Trophoblast cell (in vitro differentiated cells and primary cell): ENCODE data around the gene TNS3.

ENCODE experiments used
- DNase-seq, 2 donors: peaks; one replicate each; pipeline ENCODE4 v3.0.0-alpha.2; 2016
- H2AFZ ChIP-seq: 2 replicates; pipeline ENCODE4 v1.6.1; 2013; ENCODE audit warnings: low read length, moderate library complexity, mild to moderate bottlenecking; ENCODE audit not compliant: insufficient read depth, poor library complexity
- H2AK5ac ChIP-seq: 2 replicates; pipeline ENCODE4 v1.6.1; 2013; ENCODE audit warnings: mild to moderate bottlenecking, low read length
- H2BK120ac ChIP-seq: 2 replicates; pipeline ENCODE4 v1.6.1; 2013; ENCODE audit warnings: low read length, mild to moderate bottlenecking, moderate library complexity; ENCODE audit not compliant: insufficient read depth, poor library complexity
- H2BK12ac ChIP-seq: 2 replicates; pipeline ENCODE4 v1.6.1; 2013; ENCODE audit warnings: mild to moderate bottlenecking, low read length, moderate library complexity
- H2BK5ac ChIP-seq: 2 replicates; pipeline ENCODE4 v1.6.1; 2013; ENCODE audit warnings: low read length, low read depth, moderate library complexity, mild to moderate bottlenecking; ENCODE audit not compliant: poor library complexity
- H3K14ac ChIP-seq: 2 replicates; pipeline ENCODE4 v1.6.1; 2013; ENCODE audit warnings: mild to moderate bottlenecking, low read length
- H3K18ac ChIP-seq: 2 replicates; pipeline ENCODE4 v1.6.1; 2013; ENCODE audit warnings: mild to moderate bottlenecking, low read length
- H3K23ac ChIP-seq: 2 replicates; pipeline ENCODE4 v1.6.1; 2013; ENCODE audit warnings: low read length
- H3K27ac ChIP-seq: 2 replicates; pipeline ENCODE4 v1.5.1; 2013; ENCODE audit warnings: low read depth, mild to moderate bottlenecking, inconsistent platforms, low read length, moderate library complexity
- H3K27me3 ChIP-seq: 2 replicates; pipeline ENCODE4 v1.6.1; 2013; ENCODE audit warnings: inconsistent platforms, mild to moderate bottlenecking, low read length, moderate library complexity; ENCODE audit not compliant: insufficient read depth
- H3K36me3 ChIP-seq, 2 experiments: 1 replicate in 1 of 2; 2 replicates in 1 of 2; pipeline ENCODE4 v1.6.1; 2013; ENCODE audit warnings: low read length in 2 of 2, mild to moderate bottlenecking in 2 of 2, moderate library complexity in 1 of 2; ENCODE audit not compliant: insufficient read depth in 2 of 2, control insufficient read depth in 1 of 2
- H3K4ac ChIP-seq: 2 replicates; pipeline ENCODE4 v1.6.1; 2013; ENCODE audit warnings: low read depth, mild to moderate bottlenecking, low read length, moderate library complexity
- H3K4me1 ChIP-seq, 2 experiments: 1 replicate in 1 of 2; 2 replicates in 1 of 2; pipeline ENCODE4 v1.6.1; 2013; ENCODE audit warnings: low read length in 2 of 2, mild to moderate bottlenecking in 2 of 2, moderate library complexity in 1 of 2; ENCODE audit not compliant: insufficient read depth in 2 of 2, control insufficient read depth in 1 of 2
- H3K4me2 ChIP-seq: 2 replicates; pipeline ENCODE4 v1.6.1; 2013; ENCODE audit warnings: inconsistent platforms, mild to moderate bottlenecking, low read length, moderate library complexity
- H3K4me3 ChIP-seq: 2 replicates; pipeline ENCODE4 v1.5.1; 2013; ENCODE audit warnings: mild to moderate bottlenecking, low read depth, low read length, inconsistent platforms
- H3K79me1 ChIP-seq: one replicate; pipeline ENCODE4 v1.6.1; 2013; ENCODE audit warnings: low read length
- H3K79me2 ChIP-seq: 2 replicates; pipeline ENCODE4 v1.6.1; 2013; ENCODE audit warnings: low read length, mild to moderate bottlenecking; ENCODE audit not compliant: control insufficient read depth, insufficient read depth, poor library complexity
- H3K9ac ChIP-seq: 2 replicates; pipeline ENCODE4 v1.6.1; 2013; ENCODE audit warnings: mild to moderate bottlenecking, low read length
- H3K9me3 ChIP-seq: 2 replicates; pipeline ENCODE4 v1.6.1; 2013; ENCODE audit warnings: low read depth, mild to moderate bottlenecking, control low read depth, inconsistent platforms, low read length; ENCODE audit not compliant: insufficient read depth
- H4K12ac ChIP-seq: 2 replicates; pipeline ENCODE4 v1.6.1; 2013; ENCODE audit warnings: low read depth, mild to moderate bottlenecking, low read length, moderate library complexity
- H4K8ac ChIP-seq: 2 replicates; pipeline ENCODE4 v1.6.1; 2013; ENCODE audit warnings: low read depth, mild to moderate bottlenecking, low read length, moderate library complexity
- H4K91ac ChIP-seq: one replicate; pipeline ENCODE4 v1.6.1; 2013; ENCODE audit warnings: low read depth, mild to moderate bottlenecking, low read length, moderate library complexity
- WGBS: extraction: QIAGEN DNeasy Blood & Tissue Kit; methylation state at CpG from one replicate; pipeline ENCODE4 v1.1.7; 2013; ENCODE audit warnings: missing lambda C conversion rate; ENCODE audit not compliant: insufficient read length, insufficient coverage; ENCODE audit errors: extremely low coverage; 5-methylcytosine and 5-hydroxymethylcytosine counted together

TNS3 gene

GRCh38 chr7:47326220-47326619, 255.7 kb downstream of the TNS3 start:
- no peak overlapping the region for H3K18ac ChIP-seq
- no peaks in the 10 kb centered on the region for H3K27me3 ChIP-seq
- peaks cover 28% of the 10 kb centered on the region for H3K79me1 ChIP-seq
- no peak overlapping the region for H4K12ac ChIP-seq
- no peak overlapping the region for H2AK5ac ChIP-seq
- no peak overlapping the region for H3K4me3 ChIP-seq
- peaks cover 36 to 51% of the 10 kb centered on the region in 2 experiments for H3K4me1 ChIP-seq
- peaks cover 27 to 38% of the 10 kb centered on the region in 2 experiments for H3K36me3 ChIP-seq
- H2BK120ac ChIP-seq = no peak overlapping the region
- no peak overlapping the region for H3K4me2 ChIP-seq
- H2BK12ac ChIP-seq = no peak overlapping the region
- no peak overlapping the region for H3K14ac ChIP-seq
- no peak overlapping the region for H2BK5ac ChIP-seq
- no peak overlapping the region for H3K4ac ChIP-seq
- no CpG with 5 or more reads among the region's 2 CpGs for WGBS
- H2AFZ ChIP-seq = no peak overlapping the region
- peak; percentile 65 to 83 for DNase-seq
- no peak overlapping the region for H3K9ac ChIP-seq
- H3K23ac ChIP-seq = no peak overlapping the region
- no peak overlapping the region for H4K8ac ChIP-seq
- peaks cover 8% of the 10 kb centered on the region for H3K79me2 ChIP-seq
- H3K9me3 ChIP-seq = no peaks in the 10 kb centered on the region
- H3K27ac ChIP-seq = no peak overlapping the region
- H4K91ac ChIP-seq = no peak overlapping the region

DNA sequence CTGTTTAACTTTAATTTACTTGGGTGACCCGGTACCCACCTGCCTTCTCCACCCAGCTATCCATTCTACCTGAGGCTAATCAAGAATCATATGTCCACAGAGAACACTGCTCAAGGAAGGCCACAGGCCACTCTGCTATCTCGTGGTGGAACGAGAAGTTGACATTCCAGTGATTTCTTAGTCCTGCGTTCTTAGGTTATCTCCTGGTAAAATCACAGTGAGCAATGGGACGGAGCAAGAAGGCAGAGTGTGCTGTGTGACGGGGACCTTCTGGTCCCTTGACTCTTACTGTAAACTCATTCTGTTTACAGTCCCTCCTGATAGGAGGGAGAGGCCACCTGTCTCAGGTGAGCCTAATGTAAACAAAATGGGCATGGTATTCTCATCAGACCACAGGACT, 256.6 kb downstream of the TNS3 start:
- Histone ChIP-seq H2BK5ac (no peak overlapping the region), H3K4me3 (no peak overlapping the region), H2AFZ (no peak overlapping the region), H4K12ac (no peak overlapping the region), H4K8ac (no peak overlapping the region), H3K18ac (no peak overlapping the region), H2BK12ac (no peak overlapping the region), H3K79me1 (peaks cover 28% of the 10 kb centered on the region), H3K27me3 (no peaks in the 10 kb centered on the region), H3K4ac (no peak overlapping the region), H3K9ac (no peak overlapping the region), H3K4me1 (peaks cover 36 to 46% of the 10 kb centered on the region in 2 experiments), H3K36me3 (peaks cover 31 to 38% of the 10 kb centered on the region in 2 experiments), H3K27ac (no peak overlapping the region), H3K79me2 (peaks cover 8% of the 10 kb centered on the region), H3K9me3 (no peaks in the 10 kb centered on the region), H3K23ac (no peak overlapping the region), H2BK120ac (no peak overlapping the region), H3K4me2 (no peak overlapping the region), H2AK5ac (no peak overlapping the region), H4K91ac (no peak overlapping the region), H3K14ac (no peak overlapping the region)
- no CpG with 5 or more reads among the region's 6 CpGs for WGBS
- peak; percentile 84 to 87 for DNase-seq

- Histone ChIP-seq H3K4me2 (no peak overlapping the region), H3K18ac (no peak overlapping the region), H4K8ac (no peak overlapping the region), H4K91ac (no peak overlapping the region), H2AFZ (no peak overlapping the region), H3K27me3 (no peaks in the 10 kb centered on the region), H3K27ac (no peak overlapping the region), H3K14ac (no peak overlapping the region), H3K9me3 (no peaks in the 10 kb centered on the region), H2AK5ac (no peak overlapping the region), H3K79me2 (peaks cover 8% of the 10 kb centered on the region), H3K4ac (no peak overlapping the region), H3K79me1 (peaks cover 22% of the 10 kb centered on the region), H2BK120ac (no peak overlapping the region), H3K23ac (no peak overlapping the region), H3K9ac (no peak overlapping the region), H2BK12ac (no peak overlapping the region), H2BK5ac (no peak overlapping the region), H4K12ac (no peak overlapping the region), H3K36me3 (peaks cover 28 to 40% of the 10 kb centered on the region in 2 experiments), H3K4me3 (no peak overlapping the region), H3K4me1 (peaks cover 22 to 32% of the 10 kb centered on the region in 2 experiments)
- no peak for DNase-seq
- no CpG with 5 or more reads among the region's 4 CpGs for WGBS
These were observed 258.0 kb downstream of the TNS3 start for GRCh38 chr7:47323904-47324303.

DNA sequence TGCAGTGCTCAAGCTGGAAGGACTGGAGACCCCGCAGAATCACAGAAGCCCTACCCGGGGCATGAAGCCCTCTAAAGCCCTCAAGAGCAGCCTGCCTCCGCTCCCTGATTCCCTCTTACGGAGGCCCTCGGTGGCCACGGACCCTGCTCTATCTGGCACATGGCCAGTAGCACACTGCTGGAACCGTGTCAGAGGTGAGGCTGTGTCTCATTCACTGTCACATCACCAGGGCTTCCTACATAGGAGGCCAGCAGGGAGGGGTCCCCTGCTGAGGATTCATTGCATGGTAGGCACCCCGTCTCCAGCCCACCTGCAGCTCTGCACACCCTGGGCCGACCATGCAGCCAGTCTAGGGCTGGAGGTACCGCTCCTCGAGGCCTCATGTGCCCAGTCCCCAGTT, 259.2 kb downstream of the TNS3 start:
- no peak overlapping the region for H4K12ac ChIP-seq
- no peak overlapping the region for H2AFZ ChIP-seq
- H3K79me1 ChIP-seq = peaks cover 11% of the 10 kb centered on the region
- H3K27me3 ChIP-seq = no peaks in the 10 kb centered on the region
- peaks cover 14 to 22% of the 10 kb centered on the region in 2 experiments for H3K4me1 ChIP-seq
- no peak overlapping the region for H3K4me2 ChIP-seq
- H3K27ac ChIP-seq = no peak overlapping the region
- H2BK12ac ChIP-seq = no peak overlapping the region
- peaks cover 2% of the 10 kb centered on the region for H3K79me2 ChIP-seq
- H3K9ac ChIP-seq = peak overlapping the region; percentile 35
- no peaks in the 10 kb centered on the region for H3K9me3 ChIP-seq
- no peak overlapping the region for H2AK5ac ChIP-seq
- H3K4ac ChIP-seq = no peak overlapping the region
- no peak overlapping the region for H3K14ac ChIP-seq
- H3K18ac ChIP-seq = peak overlapping the region; percentile 7
- H4K91ac ChIP-seq = no peak overlapping the region
- no peak overlapping the region for H2BK120ac ChIP-seq
- H2BK5ac ChIP-seq = no peak overlapping the region
- H3K23ac ChIP-seq = no peak overlapping the region
- no peak for DNase-seq
- no peak overlapping the region for H4K8ac ChIP-seq
- WGBS = no CpG with 5 or more reads among the region's 11 CpGs
- peaks cover 34 to 49% of the 10 kb centered on the region in 2 experiments for H3K36me3 ChIP-seq
- H3K4me3 ChIP-seq = no peak overlapping the region
